GM19035 (cell line): ENCODE measurements around the gene ARMS2.

ENCODE experiments used
- ATAC-seq: cut with Tn5 transposase; IDR thresholded peaks from one replicate; pipeline ENCODE4 v1.9.1; 2021; ENCODE audit not compliant: unreplicated experiment

The ARMS2 gene, protein sequence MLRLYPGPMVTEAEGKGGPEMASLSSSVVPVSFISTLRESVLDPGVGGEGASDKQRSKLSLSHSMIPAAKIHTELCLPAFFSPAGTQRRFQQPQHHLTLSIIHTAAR

DNA sequence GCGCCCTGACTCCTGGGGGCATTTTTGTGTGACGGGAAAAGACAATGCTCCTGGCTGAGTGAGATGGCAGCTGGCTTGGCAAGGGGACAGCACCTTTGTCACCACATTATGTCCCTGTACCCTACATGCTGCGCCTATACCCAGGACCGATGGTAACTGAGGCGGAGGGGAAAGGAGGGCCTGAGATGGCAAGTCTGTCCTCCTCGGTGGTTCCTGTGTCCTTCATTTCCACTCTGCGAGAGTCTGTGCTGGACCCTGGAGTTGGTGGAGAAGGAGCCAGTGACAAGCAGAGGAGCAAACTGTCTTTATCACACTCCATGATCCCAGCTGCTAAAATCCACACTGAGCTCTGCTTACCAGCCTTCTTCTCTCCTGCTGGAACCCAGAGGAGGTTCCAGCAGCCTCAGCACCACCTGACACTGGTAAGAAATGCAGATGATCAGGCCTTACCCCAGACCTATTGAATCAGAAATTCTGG is at the start of gene ARMS2:
Gene ARMS2 (plus strand): TSS at position 51 of the 478 bp plus-strand sequence. CDS start 75 bp downstream, at position 126.
- ATAC-seq: no peak

DNA sequence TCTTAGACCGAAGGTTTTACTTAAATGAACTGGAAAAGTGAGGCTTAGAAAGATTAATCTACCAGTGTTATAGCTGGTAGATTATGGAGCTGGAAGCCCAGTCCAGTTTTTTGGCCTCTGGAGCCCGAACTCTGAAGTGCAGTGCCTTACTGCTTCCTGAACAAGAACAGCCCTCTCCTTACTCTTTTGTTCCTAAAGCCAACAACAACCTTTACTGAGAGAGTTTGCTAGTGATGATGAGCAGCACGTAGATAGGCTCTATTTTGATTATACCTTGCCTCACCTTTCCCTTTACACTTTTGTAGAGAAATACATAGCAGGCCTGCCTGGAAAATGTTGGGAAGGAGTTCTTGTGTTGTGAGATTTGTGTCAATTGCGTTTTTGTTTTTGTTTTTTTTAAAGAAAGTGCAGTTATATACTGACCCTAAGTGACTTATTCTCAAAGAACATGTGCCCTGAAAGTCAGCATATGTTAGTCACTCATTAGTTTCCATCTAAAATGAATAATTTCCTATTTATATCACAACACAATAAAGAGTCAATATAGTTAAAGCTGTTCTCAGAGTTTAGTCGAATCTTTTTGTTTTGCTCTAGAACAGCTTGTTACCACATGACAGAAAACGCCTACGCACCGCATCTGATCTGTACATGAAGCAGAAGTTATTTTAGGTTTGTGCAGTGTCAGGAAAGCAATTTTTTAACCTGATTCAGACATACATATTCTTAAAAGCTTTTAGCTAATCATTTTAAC is 46.9 kb upstream of the ARMS2 start:
- ATAC-seq: no peak

DNA sequence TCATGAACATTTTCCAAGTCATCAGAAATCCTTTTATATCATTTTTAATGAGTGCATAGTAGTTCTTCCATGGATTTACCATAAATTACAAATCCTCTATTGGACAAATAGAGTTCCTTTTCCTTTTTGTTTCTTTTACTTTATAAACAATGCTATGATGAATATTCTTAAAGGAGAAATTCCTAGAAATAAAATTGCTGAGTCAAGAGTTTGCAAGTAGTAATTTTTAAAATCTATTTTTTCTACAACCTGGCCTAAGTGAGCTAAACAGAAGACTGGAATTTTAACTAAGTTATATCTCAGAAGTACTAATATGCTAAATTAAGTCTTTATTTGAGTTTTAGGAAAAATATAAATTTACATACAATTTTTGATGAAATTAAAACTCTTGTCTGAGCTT is 41.1 kb upstream of the ARMS2 start:
- no peak for ATAC-seq

DNA sequence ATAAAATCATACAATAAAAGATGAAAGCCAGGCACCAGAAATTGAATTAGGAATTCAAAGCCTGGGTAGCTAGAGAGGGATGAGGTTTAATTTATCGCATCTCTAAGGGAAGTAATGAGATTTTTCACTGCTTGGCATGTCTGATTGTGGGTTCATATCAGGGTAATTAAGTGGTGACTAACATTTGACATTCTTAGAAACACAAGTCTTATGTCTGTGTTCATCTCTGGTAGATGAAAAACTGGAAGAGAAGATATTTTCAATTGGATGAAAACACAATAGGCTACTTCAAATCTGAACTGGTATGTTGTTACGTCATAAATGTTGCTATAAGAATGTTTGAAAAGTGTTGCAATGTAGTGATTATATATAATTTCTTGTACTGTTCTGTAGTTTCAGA is 36.8 kb upstream of the ARMS2 start:
- no peak for ATAC-seq

DNA sequence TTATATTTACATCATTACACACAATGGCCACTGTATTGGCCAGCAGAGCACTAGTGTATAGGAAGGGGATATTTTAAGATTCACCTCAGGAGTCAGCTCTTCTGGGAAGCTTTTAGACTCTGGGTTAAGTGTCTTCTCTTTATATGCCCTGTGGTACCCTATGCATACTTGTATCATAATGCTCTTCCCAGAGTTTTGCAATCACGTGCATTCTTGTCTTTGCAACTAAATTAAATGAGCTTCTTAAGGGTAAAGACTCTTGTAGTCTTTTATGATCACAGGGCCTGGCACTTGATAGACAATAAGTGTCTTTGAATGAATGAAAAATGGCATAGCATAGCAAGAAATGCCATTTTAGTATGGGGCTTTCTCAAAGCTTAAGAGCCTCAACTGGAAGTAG is 35.4 kb upstream of the ARMS2 start:
- no peak for ATAC-seq

DNA sequence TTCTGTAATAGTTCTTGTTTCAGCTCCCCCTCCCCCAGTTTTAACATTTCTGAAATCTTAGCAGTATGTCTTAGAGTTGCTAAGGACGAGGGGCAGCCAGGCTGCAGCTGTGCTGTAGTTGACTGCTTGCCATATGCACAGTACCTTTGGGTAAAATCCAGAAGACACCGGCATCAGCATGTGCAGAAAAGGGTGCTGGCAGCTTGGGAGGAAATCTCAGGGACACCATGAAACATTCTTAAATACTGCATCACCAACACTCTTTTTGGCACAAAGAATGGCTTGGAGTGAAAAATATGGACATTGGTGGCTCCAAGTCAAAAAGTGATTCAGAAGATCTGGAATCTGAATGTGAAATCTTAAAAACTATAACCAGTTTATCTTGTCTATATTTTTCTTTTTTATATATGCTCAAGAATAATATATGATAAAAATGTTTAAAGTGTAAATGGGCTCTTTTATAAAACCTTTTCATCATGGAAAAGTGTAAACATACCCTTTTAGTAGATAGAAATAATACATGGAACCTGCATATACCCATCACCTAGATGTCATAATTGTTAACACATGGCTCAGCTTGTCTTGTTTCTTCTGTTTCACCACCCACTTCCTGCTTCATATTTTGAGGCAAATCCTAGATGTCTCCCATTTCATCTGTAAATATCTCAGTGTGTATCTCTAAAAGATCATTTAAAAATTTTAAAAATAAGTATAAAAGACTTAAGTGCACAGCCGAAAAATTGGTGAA is 34.4 kb upstream of the ARMS2 start:
- ATAC-seq: no peak

DNA sequence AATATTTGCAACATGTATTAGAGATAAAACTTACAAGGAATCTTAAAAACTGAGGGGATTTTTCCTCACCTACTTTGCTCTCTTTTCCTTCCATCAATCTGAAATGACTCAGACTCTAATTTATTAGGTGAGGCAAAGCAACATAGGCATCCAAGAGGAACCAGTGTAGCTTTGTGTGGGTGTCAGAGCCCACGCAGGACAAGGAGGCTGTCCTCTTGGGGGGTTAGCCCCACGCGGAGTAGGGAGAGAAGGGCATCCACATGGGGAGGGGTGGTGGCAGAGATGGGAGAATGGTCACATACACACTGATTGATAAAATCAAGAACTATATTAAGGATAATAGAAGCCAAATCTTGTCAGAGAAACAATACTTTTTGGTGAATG is 33.8 kb upstream of the ARMS2 start:
- ATAC-seq: no peak

DNA sequence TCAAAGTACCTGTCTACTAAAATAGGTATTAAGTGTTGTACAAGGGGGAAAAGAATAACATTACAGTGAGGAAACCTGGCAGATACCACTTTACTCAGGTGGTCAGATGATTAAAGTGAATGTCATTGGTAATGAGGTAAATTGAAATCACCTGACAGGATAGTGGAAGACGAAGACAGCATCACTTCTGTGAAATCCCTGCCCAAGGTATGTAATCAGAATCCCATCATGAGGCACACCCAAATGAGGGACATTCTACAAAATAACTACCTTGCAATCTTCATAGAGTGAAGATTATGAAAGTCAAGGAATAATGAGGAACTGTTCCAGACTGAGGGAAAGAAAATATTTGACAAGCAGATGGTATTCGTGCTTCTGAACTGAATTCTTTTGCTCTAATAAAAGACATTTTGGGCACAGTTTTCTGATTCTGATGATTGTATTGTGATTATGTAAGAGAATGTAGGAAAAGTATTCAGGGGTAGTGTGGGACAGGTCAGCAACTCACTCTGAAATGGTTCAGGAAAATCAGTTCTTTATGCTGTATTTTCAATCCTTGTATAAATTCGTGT is 33.3 kb upstream of the ARMS2 start:
- no peak for ATAC-seq

DNA sequence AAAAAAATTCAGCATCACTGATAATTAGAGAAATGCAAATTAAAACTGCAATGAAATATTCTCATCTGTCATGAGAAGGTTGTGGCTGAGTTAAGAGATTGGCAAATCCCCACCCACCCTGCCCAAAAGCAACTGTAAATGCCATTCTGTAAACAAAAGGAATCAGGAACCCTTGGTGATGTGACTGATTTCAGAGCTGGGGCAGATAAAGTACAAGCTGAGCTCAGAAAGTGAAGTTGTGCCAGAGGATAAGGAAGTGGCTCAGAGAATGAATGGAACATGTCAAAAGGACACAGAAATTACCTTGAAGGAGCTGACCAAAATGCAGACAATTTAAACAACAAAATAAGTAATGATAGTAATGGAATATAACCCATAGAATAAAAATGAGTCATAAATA is 32.7 kb upstream of the ARMS2 start:
- ATAC-seq: no peak

DNA sequence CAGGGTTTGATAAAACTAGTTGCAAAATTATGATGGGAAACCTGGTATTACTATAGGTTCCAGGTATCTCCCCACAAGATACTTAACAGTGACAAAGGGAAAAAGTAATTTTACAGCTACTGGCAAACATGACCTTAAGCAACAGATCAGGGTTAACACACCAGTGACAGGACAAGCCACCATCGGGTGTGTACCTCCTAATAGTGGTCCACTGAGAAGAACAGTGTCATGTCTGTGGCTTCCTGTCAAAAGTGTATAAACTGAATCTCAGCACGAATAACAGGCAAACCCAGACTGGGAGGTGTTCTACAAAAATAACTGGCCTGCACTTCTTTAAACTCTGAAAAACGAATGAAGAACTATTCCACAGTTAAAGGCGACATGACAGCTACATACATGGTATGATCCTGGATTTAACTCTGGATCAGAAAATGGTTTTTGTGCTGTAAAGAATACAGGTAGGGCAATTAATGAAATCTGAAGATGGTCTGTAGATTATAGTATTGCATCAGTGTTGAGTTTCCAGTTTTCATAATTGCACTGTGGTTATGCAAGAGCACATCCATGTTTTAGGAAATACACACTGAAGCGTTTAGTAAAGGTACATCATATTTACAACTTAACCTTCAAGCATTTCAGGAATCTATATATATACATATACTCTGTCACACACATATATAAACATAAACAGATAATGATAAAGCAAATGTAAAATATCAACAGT is 32.0 kb upstream of the ARMS2 start:
- no peak for ATAC-seq

DNA sequence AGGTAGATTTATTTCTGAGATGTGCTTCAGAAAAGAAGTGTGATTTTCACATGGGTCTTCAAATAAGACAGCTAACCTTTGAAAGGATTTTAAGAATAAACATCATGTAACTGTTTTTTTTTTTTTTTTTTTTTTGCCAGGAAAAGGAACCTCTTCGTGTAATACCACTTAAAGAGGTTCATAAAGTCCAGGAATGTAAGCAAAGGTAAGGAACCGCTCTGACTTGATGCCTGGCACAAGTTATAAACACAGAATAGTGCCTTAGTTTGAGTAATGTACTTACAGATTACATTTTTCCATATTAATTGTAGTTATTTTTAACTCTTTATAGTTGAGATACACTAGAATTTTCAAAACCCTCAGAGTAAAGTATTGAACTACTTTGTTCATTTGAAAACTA is 30.4 kb upstream of the ARMS2 start:
- ATAC-seq: no peak

DNA sequence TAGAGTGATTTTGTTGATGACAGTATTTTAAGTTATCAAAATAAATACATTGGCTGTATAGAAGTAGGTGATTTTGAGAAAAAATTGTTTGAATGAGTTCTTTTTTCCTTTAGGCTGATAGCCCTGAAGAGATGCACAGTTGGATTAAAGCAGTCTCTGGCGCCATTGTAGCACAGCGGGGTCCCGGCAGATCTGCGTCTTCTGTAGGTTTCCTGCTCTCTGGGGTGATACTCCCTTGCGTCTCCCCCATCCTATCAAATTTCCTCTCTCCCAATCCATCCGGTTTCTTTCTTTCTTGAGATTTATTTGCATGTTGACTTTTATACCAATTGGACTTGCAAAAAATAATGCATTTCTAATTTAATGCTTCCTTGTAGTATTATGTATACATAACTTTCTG is 27.6 kb upstream of the ARMS2 start:
- ATAC-seq: no peak

DNA sequence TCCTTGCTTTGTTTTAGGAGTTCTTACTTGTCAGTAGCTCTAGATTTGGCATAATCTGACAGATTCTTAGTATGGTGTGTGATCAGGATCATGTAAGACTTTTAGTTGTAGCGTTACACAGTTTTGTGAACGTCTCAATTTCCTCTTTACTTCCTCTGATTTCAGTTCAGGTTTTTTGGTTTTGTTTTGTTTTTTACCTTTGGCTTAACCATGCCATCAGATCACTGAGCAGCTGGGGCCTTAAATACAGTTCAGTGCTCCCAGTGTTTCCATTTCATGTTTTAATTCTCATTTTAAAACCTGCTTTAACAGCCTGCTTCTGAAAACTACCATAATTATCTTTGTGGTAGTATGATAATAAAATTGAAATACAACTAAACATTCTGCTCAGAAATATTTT is 27.2 kb upstream of the ARMS2 start:
- ATAC-seq: no peak

DNA sequence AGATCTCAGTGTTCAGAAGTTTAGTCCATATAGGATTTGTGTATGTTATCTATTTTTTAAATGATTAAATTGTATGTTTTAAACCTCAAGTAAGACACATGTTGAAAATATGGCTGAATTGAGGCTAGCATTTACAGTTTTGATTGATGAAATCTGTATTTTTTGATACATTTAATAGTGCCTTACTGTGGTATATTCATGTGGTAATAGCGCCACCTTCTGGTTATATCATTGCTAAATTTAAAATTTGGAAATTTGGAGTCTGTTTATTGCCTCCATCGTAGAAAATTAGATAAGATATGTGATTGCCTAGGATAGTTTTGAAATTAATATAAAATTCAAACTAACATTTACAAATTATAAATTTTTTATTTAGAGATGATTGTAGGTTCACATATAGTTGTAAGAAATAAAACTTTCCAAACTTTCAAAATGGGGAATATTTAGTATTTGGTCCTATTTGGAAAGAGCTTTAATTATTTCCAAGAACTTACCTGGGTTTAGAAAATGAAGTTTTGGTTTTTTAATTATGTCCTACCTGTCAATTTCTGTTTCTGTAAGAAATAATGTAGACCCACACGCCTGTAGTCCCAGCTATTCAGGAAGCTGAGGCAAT is 19.1 kb upstream of the ARMS2 start:
- ATAC-seq: no peak

DNA sequence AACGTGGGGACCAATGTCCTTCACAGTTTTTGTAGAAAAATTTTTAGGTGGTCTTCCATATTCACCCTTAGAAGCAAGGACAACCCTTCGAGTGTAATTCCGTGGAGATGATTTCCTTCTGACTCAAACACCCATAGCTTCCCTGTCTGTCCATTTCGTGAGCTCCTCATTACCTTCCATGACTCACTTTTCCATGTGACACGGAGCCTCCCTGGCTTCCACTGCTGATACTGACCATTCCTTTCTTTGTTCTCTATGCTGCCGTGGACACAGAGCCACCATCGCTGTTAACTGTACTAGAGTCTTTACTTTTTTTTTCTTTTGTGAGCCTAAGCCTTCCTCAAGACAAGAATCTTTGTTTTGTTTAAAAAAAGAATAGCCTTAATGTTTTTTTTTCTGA is 12.5 kb upstream of the ARMS2 start:
- no peak for ATAC-seq

DNA sequence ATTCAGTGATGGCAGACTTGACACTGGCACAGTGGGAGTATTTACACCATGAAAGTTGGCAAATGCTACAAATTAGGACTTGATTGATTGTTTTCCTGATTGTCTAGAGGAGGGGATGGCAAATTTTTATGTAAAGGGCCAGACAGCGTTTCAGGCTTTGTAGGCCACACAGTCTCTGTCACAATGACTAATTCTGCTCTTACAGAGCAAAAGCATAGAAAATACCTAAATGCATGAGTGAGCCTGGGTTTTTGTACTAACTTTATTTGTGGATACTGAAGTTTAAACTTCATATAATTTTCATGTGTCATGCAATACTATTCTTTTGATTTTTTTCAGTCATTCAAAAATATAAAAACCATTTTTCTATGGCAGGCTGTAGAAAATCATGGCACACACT is 9.0 kb upstream of the ARMS2 start:
- ATAC-seq: no peak

DNA sequence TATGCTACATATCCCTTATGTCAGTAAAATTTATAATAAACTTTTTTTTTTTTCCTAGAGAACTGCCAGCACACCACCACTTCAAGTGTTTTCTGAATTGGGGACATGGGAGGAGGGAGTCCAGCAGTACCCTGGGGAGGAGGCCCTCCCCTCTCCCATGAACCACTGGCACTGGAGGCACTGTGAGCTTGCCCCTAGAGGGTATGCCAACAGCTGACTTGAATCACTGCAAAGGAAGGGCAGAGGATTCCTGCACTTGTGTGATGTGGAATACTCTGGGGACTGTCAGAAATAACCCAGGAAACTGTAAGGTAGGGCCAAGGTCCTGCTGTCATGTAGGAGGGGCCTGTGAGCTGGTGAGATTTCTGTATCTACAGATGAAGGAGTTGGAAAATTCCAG is 8.5 kb upstream of the ARMS2 start:
- ATAC-seq: no peak

DNA sequence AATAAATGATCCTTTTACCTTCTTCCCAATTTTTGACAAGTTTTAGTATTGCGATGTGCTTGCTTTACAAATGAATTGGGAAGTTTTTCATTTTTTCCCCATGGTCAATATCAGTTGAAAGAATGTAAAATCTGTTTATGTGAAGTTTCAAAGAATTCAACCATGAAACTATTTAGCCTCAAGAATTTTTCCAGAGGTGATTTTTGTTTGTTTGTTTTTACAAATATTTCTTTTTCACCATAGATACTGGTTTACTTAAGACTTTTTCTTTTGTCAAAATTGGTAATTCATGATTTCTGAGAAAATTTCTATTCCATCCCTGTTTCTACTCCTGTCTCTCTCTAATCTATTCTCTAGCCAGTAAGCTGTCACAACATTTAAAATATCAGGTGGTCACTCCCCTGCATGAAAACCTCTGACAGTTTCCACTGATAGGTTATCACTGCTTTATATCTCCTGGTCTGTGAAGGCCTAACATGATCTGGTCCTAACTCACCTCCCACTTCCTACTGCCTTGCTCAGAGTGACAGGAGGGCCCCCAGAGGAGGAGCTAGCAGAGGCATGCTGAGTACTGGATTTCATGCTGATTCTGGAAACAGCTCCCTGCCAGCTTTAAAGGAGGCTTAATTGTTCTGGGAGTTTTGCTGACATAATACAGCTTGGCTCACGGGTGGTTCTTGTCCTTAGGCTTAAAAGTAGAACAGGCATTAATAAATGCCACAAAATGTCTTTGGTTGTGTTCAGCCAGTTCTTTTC is 7.6 kb upstream of the ARMS2 start:
- ATAC-seq: no peak

DNA sequence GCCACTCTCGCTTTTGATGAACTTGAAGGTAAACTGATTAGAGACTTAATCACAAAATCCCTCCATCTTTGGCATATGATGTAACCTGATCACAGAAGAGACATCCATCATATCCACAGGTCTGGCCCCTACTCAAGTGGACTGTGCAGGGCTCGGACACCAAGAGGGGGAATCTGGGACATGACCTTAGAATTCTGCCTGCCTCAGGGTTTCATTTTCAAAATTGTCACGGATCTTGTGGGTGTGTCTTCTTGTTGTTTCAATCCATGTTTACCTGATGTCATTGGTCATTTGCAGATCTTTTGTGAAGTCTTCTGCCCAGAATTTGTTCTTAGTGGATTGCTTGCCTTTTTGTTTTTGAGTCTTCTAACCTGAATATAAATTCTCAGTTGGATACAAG is 5.9 kb upstream of the ARMS2 start:
- ATAC-seq: no peak

DNA sequence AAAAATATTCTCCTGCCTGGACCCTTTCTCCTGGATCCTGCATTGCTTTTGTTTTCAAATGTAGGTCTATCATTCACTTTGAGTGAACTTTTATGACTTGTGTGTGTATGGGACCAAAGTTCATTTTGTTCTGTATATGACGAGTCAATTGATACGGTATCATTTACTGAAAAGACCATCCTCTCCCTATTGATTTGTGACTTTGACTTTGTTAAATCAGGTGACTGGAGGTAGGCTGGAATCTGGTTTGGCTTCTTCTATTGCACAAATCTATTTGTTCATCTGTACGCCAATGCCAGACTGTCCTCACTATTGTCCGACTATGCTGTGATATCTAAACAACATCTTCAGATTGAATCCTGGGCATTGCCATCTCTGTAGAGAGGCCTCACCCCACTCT is 5.3 kb upstream of the ARMS2 start:
- no peak for ATAC-seq
